GM18520 (cell line): Measurements from ENCODE around the gene ARHGDIB.

Source experiments
- ATAC-seq: cut with Tn5 transposase; IDR thresholded peaks from one replicate; pipeline ENCODE4 v1.9.1; 2021; ENCODE audit not compliant: unreplicated experiment

ARHGDIB gene

GRCh38 chr12:14902465-14902864 is 58.9 kb downstream of the ARHGDIB start:
- no peak for ATAC-seq

GRCh38 chr12:14901228-14901562 is 60.2 kb downstream of the ARHGDIB start:
- no peak for ATAC-seq

DNA sequence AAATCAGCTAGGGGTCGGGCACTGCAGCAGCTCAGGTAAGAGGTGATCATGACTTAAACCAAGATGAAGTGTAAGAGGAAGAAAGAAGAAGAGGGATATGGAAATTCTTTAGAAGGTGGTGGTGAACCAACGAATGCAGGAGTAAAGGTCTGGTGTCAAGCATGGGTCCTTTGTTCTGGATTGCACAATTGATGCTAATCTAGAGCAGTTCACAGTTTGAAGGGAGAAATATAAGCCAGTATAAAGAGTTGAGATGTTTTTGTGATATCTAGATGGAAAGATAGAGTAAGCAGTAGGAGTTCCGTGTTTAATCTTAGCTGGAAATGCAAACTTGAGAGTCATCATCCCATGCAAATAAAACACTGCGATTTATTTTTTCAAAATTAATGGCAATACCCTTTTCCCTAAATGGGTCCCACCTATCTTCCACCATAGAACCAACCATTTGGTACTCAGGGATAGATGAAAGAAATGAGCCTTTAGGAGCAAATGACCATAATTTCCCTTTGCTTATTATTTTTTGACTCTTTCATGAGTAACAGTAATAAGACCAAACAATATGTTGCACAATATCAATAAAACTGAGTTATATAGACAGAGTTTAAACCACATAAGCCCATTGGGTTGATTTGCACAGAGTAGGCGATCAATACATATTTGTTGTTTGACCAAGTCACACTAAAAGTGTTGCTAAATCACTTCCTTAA is 60.7 kb downstream of the ARHGDIB start:
- ATAC-seq: no peak

DNA sequence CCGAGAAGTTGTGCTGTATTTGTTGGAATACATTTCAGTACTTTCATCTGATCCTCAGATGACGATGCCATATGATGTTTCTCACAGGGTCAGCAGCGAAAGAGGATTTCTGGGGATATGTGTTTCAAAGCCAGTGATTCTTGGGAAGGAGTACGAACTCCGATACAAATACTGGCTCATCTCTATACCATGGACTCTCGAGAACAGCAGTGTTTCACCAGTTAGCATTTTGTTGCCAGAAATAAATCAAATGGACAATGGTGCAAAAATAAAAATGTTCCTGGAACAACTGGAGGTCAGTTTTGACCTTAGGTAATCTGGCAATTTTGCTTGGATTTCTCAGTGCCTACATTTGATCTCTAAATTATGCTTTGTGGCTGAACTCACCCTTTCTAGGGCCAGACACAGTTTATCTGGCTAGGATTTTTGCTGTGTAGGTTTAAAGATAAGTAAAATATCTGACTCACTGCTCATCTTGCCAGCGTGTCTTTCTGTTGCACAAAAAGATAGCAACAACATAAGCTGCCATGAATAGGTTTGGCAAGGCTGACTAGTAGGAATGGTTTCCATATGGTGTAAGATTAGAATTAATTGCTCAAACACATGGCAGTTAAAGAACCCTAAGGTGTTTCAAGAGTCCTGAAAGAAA is 64.8 kb downstream of the ARHGDIB start:
- no peak for ATAC-seq

DNA sequence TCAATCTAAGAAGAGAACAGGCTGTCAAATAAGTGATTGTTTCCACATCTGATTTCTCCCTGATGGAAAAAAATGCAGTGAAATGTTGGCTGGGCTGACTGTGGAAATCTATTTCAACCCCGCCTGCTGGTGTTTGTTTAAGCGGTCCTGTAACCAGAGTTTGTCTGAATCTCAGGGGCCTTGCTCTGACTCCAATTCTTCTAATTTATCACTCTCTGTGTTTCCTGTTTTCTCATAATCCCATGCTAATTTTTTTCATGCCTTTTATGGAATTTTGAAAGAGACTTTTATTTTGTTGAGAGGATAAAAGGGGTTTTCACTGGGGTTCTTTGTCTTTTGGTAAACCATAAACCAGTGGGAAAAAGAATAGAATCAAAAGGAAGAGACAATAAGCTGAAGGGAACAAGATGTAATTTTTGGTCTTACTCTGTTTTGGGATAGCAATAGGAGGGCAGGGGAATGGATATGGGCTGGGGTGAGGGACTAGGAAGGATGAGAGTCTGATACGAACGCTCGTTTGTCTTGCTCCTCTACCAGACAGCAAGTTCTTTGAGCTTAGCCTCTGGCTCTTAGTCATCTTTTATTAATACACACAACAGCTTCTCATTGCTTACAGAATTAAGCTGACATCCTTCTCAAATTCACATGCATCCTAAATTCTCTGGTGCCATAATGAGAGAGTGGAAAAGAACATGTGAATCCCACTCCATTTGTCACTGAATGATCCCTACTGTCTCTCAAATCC is 67.7 kb downstream of the ARHGDIB start:
- no peak for ATAC-seq

DNA sequence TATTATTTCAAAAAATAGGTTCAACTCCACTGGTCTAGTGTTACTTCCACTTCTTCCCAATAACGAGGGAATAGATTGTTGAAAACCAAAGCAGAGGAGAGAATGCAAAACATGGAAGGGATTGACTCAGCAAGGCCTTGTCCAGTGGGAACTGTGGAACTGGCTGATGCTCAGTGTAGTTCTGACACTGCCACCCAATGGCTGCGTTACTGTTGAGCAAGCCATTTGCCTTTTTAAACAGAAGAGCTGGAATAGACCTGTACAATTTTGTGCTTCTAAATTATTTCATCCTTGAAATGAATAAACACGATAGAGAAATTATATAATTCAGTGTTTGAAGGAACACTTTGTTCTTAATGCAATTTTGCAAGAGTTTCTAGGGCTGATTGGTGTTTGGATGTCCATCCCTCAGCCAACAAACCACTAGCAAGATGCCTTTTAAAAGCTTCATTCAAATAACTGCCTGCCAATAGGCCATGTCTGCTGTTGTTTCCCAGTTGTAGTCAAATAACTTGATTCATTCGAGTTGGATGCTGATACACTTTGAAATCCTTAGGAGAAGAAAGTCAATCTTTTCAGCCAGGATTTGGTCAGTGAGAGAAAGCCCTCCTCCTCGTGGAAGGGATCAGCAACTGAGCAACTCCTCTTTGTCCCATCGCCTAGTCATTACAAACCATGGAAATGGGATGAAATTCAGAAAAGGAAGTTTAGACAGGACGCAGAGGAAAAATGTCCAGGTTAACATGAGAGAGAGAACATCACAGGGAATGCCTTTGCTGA is 68.5 kb downstream of the ARHGDIB start:
- no peak for ATAC-seq
